ENCODE data around the gene TACC2.

DNA sequence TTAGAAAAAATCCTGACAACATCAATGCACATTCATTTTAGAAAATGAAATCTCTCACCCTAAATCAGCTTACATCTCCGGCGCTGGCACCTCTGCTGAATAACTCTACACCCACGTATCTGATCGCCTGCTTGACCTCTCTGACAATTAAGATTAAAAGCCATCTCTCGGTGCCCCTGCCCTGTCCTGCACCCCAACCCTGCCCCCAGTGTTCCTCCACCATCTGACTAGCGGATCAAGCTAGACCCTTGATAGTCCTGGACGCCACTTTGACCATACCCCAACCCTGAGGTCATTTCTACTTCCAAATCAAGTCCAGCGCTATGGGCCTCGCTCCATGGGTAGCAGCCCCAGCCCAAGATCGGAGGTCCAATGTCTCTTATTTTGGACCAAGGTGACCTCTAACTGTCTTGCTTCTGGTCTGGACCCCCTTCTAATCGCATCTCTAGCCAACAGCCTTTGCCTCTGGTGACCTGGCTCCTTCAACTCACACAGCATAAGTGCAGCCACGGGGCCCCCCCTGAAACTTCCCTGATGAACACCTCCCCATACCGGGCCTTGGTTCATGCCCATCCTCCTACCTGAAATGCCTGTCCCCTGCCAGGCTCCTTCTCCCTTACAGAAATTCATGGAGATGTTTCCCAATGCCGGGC is 310.6 kb downstream of the TACC2 start:
- TF ChIP-seq, protein P1, sequence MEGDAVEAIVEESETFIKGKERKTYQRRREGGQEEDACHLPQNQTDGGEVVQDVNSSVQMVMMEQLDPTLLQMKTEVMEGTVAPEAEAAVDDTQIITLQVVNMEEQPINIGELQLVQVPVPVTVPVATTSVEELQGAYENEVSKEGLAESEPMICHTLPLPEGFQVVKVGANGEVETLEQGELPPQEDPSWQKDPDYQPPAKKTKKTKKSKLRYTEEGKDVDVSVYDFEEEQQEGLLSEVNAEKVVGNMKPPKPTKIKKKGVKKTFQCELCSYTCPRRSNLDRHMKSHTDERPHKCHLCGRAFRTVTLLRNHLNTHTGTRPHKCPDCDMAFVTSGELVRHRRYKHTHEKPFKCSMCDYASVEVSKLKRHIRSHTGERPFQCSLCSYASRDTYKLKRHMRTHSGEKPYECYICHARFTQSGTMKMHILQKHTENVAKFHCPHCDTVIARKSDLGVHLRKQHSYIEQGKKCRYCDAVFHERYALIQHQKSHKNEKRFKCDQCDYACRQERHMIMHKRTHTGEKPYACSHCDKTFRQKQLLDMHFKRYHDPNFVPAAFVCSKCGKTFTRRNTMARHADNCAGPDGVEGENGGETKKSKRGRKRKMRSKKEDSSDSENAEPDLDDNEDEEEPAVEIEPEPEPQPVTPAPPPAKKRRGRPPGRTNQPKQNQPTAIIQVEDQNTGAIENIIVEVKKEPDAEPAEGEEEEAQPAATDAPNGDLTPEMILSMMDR (conservative IDR thresholded peaks at IDR 0.05), result no peak
- TF ChIP-seq ZFX (IDR thresholded peaks at IDR 0.05), result no peak
